B cell (primary cell): Measurements from ENCODE around the gene EFHC2. TPM values are rescaled to one million over a fixed set of nuclear protein-coding genes. Genes with fewer than 3 reads are reported as not detected.

Experiments
- ATAC-seq: fragments of 200-7000 bp; cut with Tn5 transposase; one replicate; pipeline ENCODE4 v1.10.0; 2021; ENCODE audit warnings: low read depth, mild to moderate bottlenecking, moderate number of reproducible peaks, moderate library complexity
- CTCF ChIA-PET: fragments of 350-600 bp; sonication (Branson Sonifier 250); formaldehyde crosslinking; loops from one replicate; lab custom pipeline; 2021; ENCODE audit warnings: antibody characterized with exemption, inconsistent platforms; lab: Charles Lee
- POLR2A ChIA-PET: fragments of 350-600 bp; sonication (Branson Sonifier 250); formaldehyde crosslinking; loops from one replicate; lab custom pipeline; 2021; ENCODE audit warnings: antibody characterized with exemption; lab: Charles Lee
- DNase-seq: peaks from one replicate; pipeline ENCODE4 v3.0.0; 2013
- H2AFZ ChIP-seq: 2 replicates; pipeline ENCODE4 v1.6.1; 2012; ENCODE audit warnings: mild to moderate bottlenecking, low read depth, low read length; ENCODE audit not compliant: insufficient read depth, poor library complexity, severe bottlenecking
- H3K27ac ChIP-seq, 2 donors: 1 replicate in 1 of 2; 2 replicates in 1 of 2; pipeline ENCODE4 v1.5.1; 2012 to 2013; ENCODE audit warnings: low read length in 2 of 2, mild to moderate bottlenecking in 2 of 2, moderate library complexity in 1 of 2
- H3K27me3 ChIP-seq, 4 experiments: fragments of 200-600 bp in 1 of 4; sonication (generic) in 1 of 4; replicated peaks in 1 of 4; 1 replicate in 2 of 4; 2 replicates in 2 of 4; pipeline versions ENCODE4 v1.6.1 to v1.7.0; 2013 to 2016; ENCODE audit warnings: low read length in 3 of 4, mild to moderate bottlenecking in 2 of 4, mixed read lengths in 1 of 4, moderate library complexity in 1 of 4; ENCODE audit not compliant: insufficient read depth in 4 of 4, control insufficient read depth in 3 of 4; ENCODE audit errors: control extremely low read depth in 1 of 4
- H3K36me3 ChIP-seq, 2 experiments: replicated peaks in 1 of 2; 1 replicate in 1 of 2; 2 replicates in 1 of 2; pipeline versions ENCODE4 v1.6.1 to v1.7.1; 2013; ENCODE audit warnings: low read length in 1 of 2; ENCODE audit not compliant: insufficient read depth in 2 of 2, control insufficient read depth in 1 of 2; ENCODE audit errors: control extremely low read depth in 1 of 2, extremely low read depth in 1 of 2
- H3K4me1 ChIP-seq, 2 donors: fragments of 200-600 bp in 1 of 2; sonication (generic) in 1 of 2; 1 replicate in 1 of 2; 2 replicates in 1 of 2; pipeline versions ENCODE4 v1.5.1 to v1.6.1; 2013 to 2017; ENCODE audit warnings: low read length in 2 of 2; ENCODE audit not compliant: control insufficient read depth in 2 of 2, insufficient read depth in 2 of 2
- H3K4me2 ChIP-seq: replicated peaks from 2 replicates; pipeline ENCODE3; 2012; ENCODE audit warnings: mild to moderate bottlenecking, low read depth, low read length; ENCODE audit not compliant: poor library complexity, severe bottlenecking
- H3K4me3 ChIP-seq, 5 experiments: fragments of 200-600 bp in 1 of 5; sonication (generic) in 1 of 5; 1 replicate in 3 of 5; 2 replicates in 2 of 5; pipeline versions ENCODE4 v1.5.1 to v1.7.0; 2011 to 2016; ENCODE audit warnings: low read length in 4 of 5, mild to moderate bottlenecking in 4 of 5, low read depth in 2 of 5, control low read depth in 1 of 5, moderate library complexity in 1 of 5; ENCODE audit not compliant: insufficient read depth in 1 of 5; ENCODE audit errors: control extremely low read depth in 1 of 5, extremely low read depth in 1 of 5
- H3K79me2 ChIP-seq: fragments of 200-600 bp; sonication (generic); one replicate; pipeline ENCODE4 v1.6.0; 2016; ENCODE audit warnings: low read length; ENCODE audit not compliant: control insufficient read depth, insufficient read depth
- H3K9ac ChIP-seq: fragments of 200-600 bp; sonication (generic); 2 replicates; pipeline ENCODE4 v1.6.1; 2017; ENCODE audit warnings: mild to moderate bottlenecking, low read length, moderate library complexity
- H3K9me3 ChIP-seq, 3 donors: one replicate each; pipeline versions ENCODE4 v1.6.1 to v1.7.1; 2013; ENCODE audit warnings: low read length in 2 of 3; ENCODE audit not compliant: control insufficient read depth in 2 of 3, insufficient read depth in 1 of 3; ENCODE audit errors: control extremely low read depth in 1 of 3
- H4K20me1 ChIP-seq: 2 replicates; pipeline ENCODE4 v1.6.0; 2012; ENCODE audit warnings: mild to moderate bottlenecking, low read length; ENCODE audit not compliant: insufficient read depth, control insufficient read depth, poor library complexity, severe bottlenecking
- H3K27ac Mint-ChIP-seq: one replicate; pipeline ENCODE4 v1.8.0; 2021; ENCODE audit warnings: mixed read lengths
- H3K27me3 Mint-ChIP-seq: one replicate; pipeline ENCODE4 v1.8.0; 2021; ENCODE audit warnings: mixed read lengths
- H3K4me1 Mint-ChIP-seq: one replicate; pipeline ENCODE4 v1.8.0; 2021; ENCODE audit warnings: mixed read lengths
- H3K4me3 Mint-ChIP-seq: one replicate; pipeline ENCODE4 v1.8.0; 2021; ENCODE audit warnings: mixed read lengths
- H3K9me3 Mint-ChIP-seq: one replicate; pipeline ENCODE4 v1.8.0; 2022; ENCODE audit warnings: mixed read lengths; ENCODE audit not compliant: insufficient read depth
- CTCF ChIP-seq: fragments of 200-600 bp; IDR thresholded peaks from one replicate; pipeline ENCODE4 v1.8.0; 2022; ENCODE audit warnings: antibody characterized with exemption, mild to moderate bottlenecking
- EZH2 ChIP-seq: IDR thresholded peaks from 2 replicates; pipeline ENCODE4 v1.6.1; 2012; ENCODE audit warnings: borderline replicate concordance, low read depth, mild to moderate bottlenecking, moderate library complexity, low read length; ENCODE audit not compliant: insufficient read depth, poor library complexity, severe bottlenecking
- WGBS: methylation state at CpG from one replicate; pipeline ENCODE4 v1.1.5; 2013; ENCODE audit warnings: missing lambda C conversion rate; ENCODE audit not compliant: insufficient coverage; 5-methylcytosine and 5-hydroxymethylcytosine counted together
- intact Hi-C: fragments of 100-400 bp; cut with micrococcal nuclease; formaldehyde crosslinking; loops from one replicate; pipeline ENCODE4 v1.10.0; 2022
- polyA plus RNA-seq: library from polyadenylated mRNA; depleted of rRNA; stranded (reverse); fragments of >200 nt; gene quantifications from 2 replicates; pipeline ENCODE4 v1.2.3, GENCODE V29; 2012
- total RNA-seq, 2 donors: library from RNA; stranded (reverse); fragments of 120-200 nt in 1 of 2; gene quantifications; 1 replicate in 1 of 2; 2 replicates in 1 of 2; pipeline versions ENCODE4 v1.2.3 to v1.2.4, GENCODE V29; 2013 to 2022

EFHC2 gene
- total and polyA plus RNA-seq, 2 donors (not counting 1 experiment from before 2014, with no cell fraction given): 0.12 to 0.47 TPM

- intact Hi-C loops: no loop called here
- no peaks in the 10 kb centered on the region for H3K4me1 Mint-ChIP-seq
- H4K20me1 ChIP-seq: no peaks in the 10 kb centered on the region
- DNase-seq (no peak), ATAC-seq (no peak)
- H3K4me3 ChIP-seq: no peak overlapping the region
- CTCF ChIA-PET: no interaction called here
- H3K27ac Mint-ChIP-seq: no peak overlapping the region
- no peaks in the 10 kb centered on the region for H3K4me1 ChIP-seq
- no peak overlapping the region for H3K4me2 ChIP-seq
- no peaks in the 10 kb centered on the region for H3K36me3 ChIP-seq
- H3K9me3 Mint-ChIP-seq: no peaks in the 10 kb centered on the region
- H3K27ac ChIP-seq: no peak overlapping the region
- H2AFZ ChIP-seq: no peak overlapping the region
- TF ChIP-seq EZH2 (no peak), CTCF (no peak)
- no peaks in the 10 kb centered on the region for H3K9me3 ChIP-seq
- H3K9ac ChIP-seq: no peak overlapping the region
- WGBS: no CpG with 5 or more reads among the region's 1 CpG
- H3K4me3 Mint-ChIP-seq: no peak overlapping the region
- POLR2A ChIA-PET: no interaction called here
- no peaks in the 10 kb centered on the region for H3K27me3 ChIP-seq
- H3K79me2 ChIP-seq: no peaks in the 10 kb centered on the region
- H3K27me3 Mint-ChIP-seq: no peaks in the 10 kb centered on the region
These were observed 11.0 kb downstream of the EFHC2 start for GRCh38 chrX:44332437-44332836.

GRCh38 chrX:44330227-44330626 is 13.2 kb downstream of the EFHC2 start:
- Histone ChIP-seq H3K79me2 (no peaks in the 10 kb centered on the region), H3K27ac (no peak overlapping the region), H3K4me3 (no peak overlapping the region), H3K27me3 (no peaks in the 10 kb centered on the region), H3K4me1 (no peaks in the 10 kb centered on the region), H4K20me1 (no peaks in the 10 kb centered on the region), H3K4me2 (no peak overlapping the region), H2AFZ (no peak overlapping the region), H3K9ac (no peak overlapping the region), H3K9me3 (no peaks in the 10 kb centered on the region), H3K36me3 (no peaks in the 10 kb centered on the region)
- H3K4me3 Mint-ChIP-seq: no peak overlapping the region
- H3K4me1 Mint-ChIP-seq: no peaks in the 10 kb centered on the region
- no peak for ATAC-seq
- WGBS: 20% methylated on average over 1 of the region's 3 CpGs
- no peak for DNase-seq
- H3K9me3 Mint-ChIP-seq: no peaks in the 10 kb centered on the region
- TF ChIP-seq EZH2 (no peak), CTCF (no peak)
- intact Hi-C loops: no loop called here
- CTCF ChIA-PET: no interaction called here
- H3K27me3 Mint-ChIP-seq: no peaks in the 10 kb centered on the region
- POLR2A ChIA-PET: no interaction called here
- H3K27ac Mint-ChIP-seq: no peak overlapping the region
